NCI-H128 (cell line): Measurements from ENCODE around the gene MUC6.
A peak's percentile ranks its signal among the peaks of the same experiment; 100 is the strongest.

Experiments used
- DNase-seq: peaks from one replicate; lab custom pipeline; 2025; ENCODE audit not compliant: unreplicated experiment; lab: John Stamatoyannopoulos, UW

Gene MUC6

DNA sequence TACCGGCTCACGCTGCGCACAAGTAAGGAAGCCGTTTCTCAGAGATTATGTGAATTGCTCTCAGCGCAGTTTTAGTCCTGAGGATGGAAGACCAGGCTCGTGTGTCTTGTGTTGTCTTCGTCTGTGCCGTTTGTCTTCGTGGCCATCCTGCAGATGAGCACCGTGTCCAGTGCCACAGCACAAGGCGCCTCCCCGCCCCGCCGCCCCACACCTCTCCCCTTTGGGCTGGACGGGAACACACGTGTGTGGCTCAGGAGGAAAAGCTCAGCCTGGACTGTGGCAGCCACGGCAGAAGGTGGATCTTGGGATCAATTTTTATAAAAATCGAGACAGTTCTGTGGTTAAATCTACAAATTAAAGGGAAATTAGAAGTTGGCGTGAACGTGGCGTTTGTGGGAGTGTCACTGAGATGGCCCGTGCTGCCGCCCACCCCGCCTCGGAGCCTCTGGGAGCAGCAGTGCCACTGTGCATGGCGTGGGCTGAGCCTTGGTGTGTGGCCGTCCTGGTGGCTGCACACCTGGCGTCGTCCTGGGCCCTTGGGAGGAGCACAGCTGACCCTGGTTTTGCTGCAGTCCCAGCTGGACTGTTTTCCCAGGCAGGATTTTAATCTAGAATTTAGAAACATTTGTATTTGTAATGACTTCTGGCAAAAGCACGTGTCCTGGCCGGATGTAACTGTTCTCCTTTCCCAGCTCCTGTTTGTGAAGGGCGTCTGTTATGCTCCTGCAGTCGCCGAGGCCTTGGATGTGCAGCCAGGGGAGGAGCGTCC lies 25.8 kb downstream of the MUC6 start:
- DNase-seq, result no peak

DNA sequence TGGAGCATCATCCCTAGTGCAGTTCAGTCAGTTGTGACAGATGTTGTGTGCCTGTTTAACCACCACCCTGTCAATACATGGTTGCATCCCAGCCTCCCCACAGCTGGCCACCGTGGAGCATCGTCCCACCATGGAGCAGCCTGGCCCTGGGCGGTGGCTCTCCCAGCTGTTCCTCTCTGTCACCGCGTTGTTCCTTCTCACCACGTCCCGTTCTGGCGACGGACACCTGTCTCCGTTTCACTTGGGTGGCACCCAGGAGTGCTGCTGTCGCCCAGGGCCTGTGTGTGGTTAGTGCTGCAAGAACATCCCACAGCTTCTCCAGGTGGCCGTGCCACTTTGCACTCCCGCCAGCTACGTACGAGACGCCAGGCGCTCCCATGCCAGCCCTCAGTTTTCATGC lies 26.5 kb downstream of the MUC6 start:
- no peak for DNase-seq

DNA sequence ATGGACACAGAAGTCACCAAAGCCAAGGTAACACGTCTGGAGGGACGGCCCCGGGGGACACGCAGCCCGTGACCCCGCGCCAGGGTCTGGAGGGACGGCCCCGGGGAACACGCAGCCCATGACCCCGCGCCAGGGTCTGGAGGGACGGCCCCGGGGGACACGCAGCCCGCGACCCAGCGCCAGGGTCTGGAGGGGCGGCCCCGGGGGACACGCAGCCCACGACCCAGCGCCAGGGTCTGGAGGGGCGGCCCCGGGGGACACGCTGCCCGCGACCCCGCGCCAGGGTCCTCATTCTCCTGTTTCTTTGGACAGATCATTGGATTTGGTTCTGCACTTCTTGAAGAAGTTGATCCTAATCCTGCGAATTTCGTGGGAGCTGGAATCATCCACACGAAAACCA lies 27.1 kb downstream of the MUC6 start:
- DNase-seq, result no peak

DNA sequence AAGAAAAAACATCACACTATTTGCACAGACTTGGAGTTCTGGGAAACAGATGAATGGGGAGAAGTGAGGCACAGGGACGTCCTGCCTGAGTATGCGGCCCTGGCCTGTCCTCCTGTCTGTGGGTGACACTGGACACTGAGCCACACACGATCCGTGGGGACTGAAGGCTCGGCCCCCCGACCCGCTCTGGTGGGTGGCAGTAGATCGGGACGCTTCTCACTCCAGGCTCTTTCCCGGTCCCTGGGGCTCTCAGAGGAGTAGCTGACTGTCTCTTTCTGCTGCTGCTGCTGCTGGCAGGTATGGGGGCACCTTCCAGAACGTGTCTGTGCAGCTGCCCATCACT lies 27.7 kb downstream of the MUC6 start:
- no peak for DNase-seq

DNA sequence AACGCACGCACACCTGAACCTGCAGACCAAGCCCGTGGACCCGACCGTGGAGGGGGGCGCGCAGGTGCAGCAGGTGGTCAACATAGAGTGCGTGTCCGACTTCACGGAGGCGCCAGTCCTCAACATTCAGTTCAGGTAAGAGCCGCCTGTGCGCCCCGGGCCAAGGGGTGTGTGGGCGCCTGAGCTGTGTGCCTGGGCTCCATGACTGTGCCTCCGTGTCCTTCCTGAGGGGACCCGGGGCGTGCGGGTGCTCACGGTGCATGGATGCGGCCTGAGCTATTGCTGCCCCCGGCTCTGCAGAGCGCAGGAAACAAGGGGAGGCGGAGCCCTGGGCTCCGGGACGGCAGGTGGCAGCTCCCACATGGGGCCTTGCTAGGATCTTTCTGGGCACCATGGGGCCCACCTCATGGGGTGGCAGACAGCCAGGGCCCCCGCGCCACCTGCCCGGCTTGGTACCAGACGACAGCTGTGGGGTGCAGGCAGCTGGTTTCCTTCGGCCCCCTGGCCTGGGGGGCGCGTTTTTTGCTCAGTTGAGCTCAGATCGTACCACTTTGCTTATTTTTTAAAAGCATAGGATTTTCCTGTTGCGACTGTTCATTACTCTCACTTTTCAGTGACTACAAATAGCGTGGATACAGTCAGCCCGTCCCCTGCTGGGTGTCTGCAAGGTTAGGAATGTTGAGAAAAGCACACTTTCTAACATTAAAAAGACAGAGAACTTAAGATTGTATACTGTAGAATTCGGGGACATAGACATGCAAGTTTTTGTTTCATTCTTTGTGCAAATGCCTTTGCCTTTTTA lies 28.3 kb downstream of the MUC6 start:
- DNase-seq, result no peak

DNA sequence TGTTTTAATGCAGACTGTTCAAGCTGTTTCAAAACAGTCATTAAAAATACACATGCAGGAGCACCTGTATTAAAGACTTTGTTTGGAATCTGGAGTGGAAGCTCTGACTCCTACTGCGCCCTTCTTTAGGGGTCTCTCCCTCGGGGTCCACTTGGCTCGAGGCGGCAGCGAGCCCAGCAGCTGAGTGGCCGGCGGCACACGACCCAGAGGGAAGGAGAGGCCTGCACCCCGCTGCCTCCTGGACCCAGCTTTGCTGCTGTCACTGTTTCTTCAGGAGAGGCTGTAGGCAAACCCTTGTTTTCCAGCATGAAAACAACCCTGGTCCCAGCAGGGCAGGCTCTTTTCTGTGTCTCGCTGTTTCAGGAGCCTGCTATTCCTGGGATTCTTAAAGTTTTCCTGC lies 29.2 kb downstream of the MUC6 start:
- DNase-seq, result no peak

DNA sequence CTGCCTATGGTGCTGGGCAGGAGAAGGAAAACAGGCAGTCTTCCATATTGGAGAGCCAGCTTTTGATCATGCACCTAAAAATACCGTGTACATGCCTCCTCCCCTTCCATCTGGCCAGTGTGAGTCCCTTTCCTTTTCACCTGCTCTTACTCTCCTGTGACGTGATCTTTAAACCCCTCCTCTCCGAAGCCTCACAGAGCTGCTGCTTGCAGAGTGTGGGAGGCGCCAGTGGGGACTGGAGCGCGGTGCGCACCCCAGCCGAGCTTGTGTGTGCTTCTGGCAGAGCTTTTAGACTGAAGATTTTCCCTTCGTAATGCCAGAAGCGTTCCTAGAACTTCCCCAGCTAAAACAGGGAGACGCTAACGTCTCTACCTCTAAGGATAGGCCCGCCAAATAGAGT lies 29.8 kb downstream of the MUC6 start:
- DNase-seq, result peak; percentile 6

DNA sequence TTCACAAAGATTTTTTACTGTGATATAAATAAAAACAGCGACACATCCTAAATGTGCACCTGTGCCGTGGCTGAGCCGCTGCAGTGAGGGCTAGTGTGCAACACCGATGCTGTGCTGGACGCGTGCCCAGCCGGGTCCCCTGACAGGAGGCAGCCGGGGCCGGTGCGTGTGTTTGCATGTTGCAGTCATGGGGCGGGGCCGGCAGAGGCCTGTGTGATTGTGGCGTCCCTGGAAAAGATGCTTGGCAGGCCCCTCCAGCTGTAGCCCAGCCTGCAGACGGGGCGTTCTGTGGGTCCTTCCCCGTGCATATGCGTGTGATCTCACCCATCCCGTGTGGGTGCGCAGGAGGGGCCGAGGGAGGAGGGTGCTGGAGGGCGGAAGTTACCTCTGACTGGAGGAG lies 30.6 kb downstream of the MUC6 start:
- DNase-seq, result peak; percentile 77

DNA sequence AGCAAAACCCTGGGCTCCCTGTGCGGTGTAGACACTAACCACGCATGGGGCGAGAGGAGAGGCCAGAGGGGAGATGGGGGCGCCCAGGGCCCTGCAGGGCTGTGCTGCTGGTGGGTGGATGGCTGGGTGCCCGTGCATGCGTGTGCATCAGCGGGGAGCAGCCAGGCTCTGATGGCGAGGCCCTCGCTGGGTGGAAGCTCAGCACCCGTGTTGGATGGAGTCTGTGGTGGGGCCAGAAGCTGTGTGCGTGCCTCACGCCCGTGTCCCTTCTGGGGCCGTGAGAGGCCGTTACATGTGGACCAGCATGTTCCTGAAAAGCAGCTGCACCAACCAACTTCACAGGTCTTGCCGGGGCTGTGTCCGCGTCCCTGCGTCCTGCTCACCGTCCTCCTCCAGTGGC lies 33.4 kb downstream of the MUC6 start:
- no peak for DNase-seq

DNA sequence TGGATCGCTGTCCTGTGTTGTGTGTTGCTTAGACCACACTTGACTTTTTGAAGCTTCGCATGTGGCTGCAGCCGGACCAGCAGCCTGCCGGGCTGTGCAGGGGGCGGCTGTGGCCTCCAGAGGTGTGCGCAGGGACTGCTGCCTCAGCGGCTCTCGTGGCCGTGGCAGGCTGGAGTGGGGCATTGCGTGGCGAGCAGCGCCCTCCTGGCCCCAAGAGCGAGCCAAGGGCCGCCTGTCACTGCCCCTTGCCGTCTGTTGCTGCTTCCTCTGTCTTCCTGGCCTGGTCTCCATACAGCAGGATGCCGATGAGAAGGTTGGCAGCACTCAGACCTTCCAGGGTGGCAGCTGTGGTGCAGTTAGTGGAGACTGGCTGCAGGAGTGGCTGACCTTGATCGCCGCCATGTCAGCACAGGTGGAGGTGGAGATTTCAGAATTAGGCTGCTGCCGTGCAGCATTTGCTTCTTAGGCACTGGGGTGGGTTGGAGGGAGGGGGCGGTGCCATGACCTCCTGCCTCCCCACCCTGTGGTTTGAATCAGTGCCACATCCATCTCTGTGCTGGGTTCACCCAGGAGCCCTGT lies 34.0 kb downstream of the MUC6 start:
- DNase-seq, result no peak

DNA sequence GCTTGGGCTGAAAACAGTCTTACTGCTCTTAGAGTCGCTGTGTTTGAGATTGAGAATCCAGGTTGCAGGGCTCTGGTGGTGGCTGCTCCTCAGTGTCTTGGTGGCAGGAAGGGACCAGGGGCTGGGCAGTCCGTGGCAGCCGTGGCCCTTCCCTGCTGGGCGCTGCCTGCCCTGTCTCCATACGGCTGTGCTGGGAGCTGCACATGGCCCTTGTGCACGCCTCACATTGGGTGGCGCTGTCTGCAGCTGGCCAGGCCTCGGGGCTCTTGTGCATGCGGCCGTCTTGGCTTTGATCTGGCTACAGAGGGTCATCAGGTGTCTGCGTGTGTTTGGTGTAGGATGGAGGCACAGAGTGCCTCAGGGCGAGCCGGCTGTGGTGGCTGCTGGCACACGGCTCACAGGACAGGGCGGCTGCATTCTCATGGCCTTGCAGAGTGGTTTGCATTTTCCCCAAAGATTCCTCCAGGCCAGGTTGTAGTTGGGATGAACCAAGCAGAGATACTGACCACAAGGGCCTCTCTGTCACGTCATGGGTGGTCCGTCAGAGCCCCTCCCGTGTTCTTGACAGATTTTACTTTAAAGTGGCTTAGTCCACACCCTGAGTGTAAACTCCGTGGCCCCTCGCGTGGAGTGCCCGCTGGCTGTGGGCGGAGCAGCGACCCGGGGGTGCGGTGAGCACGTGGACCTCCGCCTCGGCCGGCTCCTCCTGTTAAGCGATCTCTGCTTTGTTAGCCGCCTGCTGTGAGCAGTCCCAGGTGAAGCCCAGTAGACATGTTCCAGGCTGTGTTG lies 34.7 kb downstream of the MUC6 start:
- DNase-seq, result no peak

DNA sequence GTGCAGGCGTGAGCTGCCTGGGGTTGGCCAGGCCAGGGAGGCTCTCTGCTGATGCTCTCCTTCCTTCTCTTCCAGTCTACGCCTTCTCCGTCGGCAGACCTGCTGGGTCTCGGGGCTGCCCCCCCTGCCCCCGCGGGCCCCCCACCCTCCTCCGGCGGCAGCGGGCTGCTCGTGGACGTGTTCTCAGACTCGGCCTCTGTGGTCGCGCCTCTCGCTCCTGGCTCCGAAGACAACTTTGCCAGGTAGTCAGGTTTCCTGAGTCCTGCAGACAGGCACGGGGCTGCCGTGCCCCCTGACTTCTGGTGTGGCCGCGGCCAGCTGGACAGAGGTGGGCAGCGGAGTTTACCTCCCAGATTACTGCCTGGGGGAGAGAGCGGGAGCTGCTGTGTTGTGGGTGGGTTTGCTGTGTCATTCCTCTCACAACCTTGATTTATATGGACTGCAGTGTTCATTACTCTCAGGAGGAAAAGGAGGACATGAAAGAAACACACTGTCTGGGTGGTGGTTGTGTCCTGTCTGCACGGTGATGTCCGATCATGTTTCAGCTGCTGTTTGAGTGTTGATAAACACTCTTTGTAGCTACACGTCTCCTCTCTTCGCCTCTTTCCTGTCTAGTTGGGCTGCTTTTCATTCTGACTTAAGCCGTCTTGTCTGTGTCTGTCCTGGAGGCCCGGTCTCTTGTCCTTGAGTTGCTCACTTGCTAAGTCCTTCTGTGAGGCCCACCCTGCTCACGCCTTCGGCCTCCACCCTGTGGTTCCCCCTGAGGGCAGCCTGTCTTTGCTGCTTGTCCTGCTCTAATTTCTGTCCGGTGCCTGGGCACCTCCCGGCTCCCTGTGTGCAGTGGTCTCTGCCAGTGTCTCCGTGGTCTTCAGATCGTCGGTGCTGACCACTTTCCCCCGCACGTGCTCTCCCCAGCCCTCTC lies 35.9 kb downstream of the MUC6 start:
- DNase-seq, result no peak

DNA sequence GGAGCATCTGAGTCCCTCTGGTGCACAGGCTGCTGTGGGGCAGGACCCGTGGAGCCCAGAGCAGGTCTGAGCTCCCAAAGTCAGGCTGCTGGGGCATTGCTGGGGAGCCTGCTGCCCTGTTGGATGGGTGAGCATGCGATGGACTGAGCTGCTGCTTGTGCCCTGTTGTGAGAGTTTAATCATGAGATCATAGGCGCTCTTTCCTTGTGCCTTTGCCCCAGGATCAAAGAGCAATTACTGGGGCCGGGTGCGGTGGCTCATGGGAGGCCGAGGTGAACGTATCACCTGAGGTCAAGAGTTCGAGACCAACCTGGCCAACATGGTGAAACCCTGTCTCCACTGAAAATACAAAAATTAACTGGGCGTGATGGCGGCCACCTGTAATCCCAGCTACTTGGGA lies 37.5 kb downstream of the MUC6 start:
- DNase-seq, result no peak

DNA sequence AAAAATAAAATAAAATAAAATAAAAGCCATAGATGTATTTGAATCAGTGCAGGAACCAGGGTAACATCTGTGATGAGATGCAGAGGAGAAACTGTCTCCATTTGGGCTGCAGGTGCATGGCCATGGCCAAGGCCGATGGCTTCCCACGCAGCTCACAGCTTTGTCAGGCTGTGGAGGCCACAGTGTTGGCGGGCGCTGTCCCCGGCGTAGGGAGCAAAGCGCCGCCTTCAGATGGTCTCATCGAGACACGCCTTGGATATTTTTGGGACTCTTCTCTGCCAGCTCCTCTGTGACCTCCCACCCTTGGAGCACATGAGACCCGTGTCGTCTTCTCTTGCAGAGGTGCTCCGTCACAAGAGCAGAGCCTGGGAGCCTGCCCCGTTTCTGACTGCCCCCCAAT lies 38.6 kb downstream of the MUC6 start:
- DNase-seq, result no peak

DNA sequence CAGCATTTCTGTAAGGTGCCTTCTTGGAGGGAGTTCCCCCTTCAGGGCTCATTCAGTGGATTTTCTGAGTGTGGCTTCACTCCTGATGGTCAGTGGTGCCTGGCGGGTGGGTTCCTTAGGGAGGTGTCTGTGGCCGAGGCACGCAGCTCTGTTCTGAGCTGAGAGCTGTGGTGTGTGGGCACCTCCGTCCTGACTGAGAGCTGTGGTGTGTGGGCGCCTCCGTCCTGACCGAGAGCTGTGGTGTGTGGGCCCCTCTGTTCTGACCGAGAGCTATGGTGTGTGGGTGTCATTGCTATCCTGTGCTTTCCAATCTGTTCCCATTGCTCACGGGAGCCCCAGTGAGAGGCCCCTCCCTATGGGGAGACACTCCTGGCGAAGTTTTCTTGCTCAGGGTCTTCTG lies 39.8 kb downstream of the MUC6 start:
- no peak for DNase-seq

DNA sequence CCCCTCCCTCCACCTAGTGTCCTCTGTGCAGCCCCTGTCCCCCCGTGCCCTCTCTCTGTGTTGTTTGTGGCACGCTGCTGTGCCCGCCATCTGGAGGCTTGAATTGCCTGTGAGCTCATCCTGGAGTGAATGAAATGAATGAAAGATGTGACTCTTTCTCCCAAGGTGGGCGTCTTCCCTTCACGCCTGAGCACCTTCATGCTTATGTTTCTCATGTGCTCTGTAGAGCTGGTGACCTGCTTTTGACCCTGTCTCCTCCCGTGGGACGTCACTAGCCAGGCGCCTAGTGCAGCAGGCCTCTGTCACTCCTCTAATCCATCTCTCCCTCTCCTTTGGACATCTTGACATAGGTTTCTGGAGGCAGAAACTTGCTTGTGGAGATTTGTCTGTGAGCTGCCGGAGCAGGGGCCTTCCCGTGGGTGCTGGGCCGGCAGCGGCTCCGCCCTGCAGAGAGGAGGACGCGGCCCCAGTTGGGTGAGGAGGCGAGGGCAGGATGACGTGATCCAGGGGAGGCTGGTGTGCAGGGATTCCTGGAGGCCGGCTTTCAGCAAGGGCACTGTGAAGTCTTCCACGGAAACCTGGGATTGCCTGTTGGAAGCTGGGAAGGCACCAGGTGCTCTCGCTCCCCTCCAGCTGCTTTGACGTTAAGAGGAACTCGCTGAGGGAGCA lies 40.6 kb downstream of the MUC6 start:
- DNase-seq, result no peak

DNA sequence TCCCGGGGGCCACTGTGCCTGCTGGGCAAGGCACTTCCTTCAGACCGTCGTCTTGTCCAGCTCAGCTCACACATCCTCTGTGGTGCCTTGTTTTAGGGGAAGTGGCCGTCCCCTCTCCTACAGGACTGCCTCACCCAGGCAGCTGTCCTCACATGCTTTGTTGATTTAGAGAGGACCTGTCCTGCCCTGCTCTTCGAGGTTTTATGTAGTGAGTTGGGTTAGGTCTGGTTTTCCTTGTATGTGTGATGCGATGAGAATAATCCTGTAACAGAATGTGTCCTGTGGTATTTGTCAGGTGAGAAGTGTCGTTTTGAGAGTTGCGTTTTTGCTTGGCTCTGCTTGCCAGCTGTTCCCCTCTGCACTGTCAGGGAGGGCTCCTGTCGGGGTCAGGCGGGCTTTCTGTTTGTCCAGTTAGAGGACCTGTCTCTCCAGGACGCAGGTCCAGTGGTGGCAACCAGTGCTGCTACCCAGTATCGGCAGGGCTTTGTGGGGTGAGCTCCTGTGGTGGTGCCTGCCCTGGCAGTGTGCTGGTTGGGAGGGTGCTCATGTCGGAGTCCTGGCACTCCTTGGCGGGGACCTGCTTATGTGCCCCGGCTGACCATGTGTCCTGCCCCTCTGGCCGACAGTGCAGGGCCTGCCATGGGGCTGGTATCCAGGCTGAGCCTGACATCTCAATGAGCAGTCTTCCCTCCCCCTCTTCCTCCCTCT lies 41.3 kb downstream of the MUC6 start:
- no peak for DNase-seq

DNA sequence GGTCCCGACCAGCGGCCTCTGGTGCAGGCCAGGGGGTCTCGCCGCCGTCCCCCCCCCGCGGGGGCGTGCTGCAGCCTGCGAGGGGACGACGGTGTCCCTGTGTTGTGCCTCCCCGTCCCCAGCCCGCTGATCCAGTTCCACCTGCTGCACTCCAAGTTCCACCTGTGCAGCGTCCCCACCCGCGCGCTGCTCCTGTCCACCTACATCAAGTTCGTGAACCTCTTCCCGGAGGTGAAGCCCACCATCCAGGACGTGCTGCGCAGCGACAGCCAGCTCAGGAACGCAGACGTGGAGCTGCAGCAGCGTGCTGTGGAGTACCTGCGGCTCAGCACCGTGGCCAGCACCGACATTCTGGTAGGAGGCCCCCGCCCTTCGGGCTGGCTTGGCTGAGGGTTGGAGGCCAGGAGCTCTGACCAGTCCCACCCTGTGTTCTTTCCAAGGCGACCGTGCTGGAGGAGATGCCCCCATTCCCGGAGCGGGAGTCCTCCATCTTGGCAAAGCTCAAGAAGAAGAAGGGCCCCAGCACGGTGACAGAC lies 42.8 kb downstream of the MUC6 start:
- DNase-seq, result no peak

DNA sequence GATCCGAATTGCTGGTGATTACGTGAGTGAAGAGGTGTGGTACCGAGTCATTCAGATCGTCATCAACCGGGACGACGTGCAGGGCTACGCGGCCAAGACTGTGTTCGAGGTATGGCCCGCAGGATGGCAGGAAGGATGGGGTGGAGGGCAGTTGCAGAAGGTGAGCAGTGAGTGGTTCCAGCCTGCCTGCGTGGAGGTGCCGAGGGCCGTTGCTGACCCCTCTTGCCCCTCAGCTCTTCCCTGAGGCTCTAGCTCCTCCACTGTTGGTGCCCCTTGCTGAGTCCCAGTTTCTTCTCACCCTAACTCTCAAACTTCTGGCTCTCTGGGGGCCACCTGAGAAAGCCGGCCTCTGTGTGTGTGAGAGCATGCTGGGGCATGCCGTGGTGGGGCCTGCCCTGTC lies 43.9 kb downstream of the MUC6 start:
- DNase-seq, result no peak
